Body of pancreas (tissue), 4 donors: Measurements from ENCODE around the gene ANO10.

Source experiments
- POLR2A ChIP-seq, 3 donors: fragments of 450-650 bp; IDR thresholded peaks; one replicate each; pipeline ENCODE4 v1.6.1; 2016; ENCODE audit warnings: antibody characterized with exemption in 3 of 3, mild to moderate bottlenecking in 2 of 3
- TF ChIP-seq, protein P1 (sequence below), 7 experiments: fragments of 450-650 bp in 4 of 7; fragments of 200-600 bp in 3 of 7; sonication (generic) in 3 of 7; IDR thresholded peaks; one replicate each; pipeline ENCODE4 v1.5.1; 2016 to 2019; ENCODE audit warnings: antibody characterized with exemption in 7 of 7

DNA sequence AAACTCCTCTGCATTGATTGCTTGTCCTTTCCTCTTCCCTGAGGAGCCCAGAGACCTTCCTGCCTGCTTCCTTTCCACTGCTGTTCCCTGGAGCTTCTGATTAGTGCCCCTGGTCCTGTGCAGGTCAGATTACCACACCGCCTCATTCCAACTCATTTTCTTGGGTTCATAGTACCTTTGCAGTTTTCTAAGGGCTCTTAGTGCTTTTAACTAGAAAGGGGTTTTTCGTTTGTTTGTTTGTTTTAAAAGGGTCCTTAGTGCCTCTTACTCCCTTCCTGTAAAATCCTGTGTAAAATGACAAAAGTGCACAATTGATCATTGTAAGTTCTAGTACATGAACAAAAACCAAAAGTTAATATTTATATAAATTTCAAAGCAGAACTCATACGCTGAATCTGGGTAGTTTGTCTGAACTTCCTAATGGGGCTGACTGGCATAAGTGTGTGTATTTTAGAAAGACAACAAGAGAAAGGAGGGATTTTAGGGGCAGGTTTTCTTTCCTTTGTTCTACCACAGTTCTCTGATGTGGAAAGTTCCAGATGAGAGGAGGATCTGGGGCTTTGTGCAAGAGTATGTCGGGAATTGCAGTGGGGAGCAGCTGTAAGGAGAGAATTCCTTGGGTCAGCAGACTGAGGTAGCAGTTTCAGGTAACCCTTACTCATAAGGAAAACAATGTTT lies 304.9 kb downstream of the ANO10 start:
- TF ChIP-seq, protein P1, sequence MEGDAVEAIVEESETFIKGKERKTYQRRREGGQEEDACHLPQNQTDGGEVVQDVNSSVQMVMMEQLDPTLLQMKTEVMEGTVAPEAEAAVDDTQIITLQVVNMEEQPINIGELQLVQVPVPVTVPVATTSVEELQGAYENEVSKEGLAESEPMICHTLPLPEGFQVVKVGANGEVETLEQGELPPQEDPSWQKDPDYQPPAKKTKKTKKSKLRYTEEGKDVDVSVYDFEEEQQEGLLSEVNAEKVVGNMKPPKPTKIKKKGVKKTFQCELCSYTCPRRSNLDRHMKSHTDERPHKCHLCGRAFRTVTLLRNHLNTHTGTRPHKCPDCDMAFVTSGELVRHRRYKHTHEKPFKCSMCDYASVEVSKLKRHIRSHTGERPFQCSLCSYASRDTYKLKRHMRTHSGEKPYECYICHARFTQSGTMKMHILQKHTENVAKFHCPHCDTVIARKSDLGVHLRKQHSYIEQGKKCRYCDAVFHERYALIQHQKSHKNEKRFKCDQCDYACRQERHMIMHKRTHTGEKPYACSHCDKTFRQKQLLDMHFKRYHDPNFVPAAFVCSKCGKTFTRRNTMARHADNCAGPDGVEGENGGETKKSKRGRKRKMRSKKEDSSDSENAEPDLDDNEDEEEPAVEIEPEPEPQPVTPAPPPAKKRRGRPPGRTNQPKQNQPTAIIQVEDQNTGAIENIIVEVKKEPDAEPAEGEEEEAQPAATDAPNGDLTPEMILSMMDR (IDR thresholded peaks at IDR 0.05): no peak
- TF ChIP-seq POLR2A (IDR thresholded peaks at IDR 0.05): no peak
